Heart left ventricle (tissue), 16 donors: ENCODE results near the gene CS. TPM values are rescaled to one million over a fixed set of nuclear protein-coding genes. Genes with fewer than 3 reads are reported as not detected.
"Not testable (repeated sequence)": the region's sequence is repeated elsewhere in the genome, so short reads cannot be mapped to it uniquely, and the experiment has no call there.

Source experiments
- ATAC-seq, 4 donors: fragments of 200-7000 bp; cut with Tn5 transposase; one replicate each; pipeline ENCODE4 v1.9.1; 2020 to 2022; ENCODE audit warnings: moderate library complexity in 4 of 4, mild to moderate bottlenecking in 3 of 4, moderate number of reproducible peaks in 1 of 4
- DNase-seq, 5 donors: peaks; one replicate each; pipeline ENCODE4 v3.0.0-alpha.2; 2020
- H3K27ac ChIP-seq, 12 donors: fragments of 200-600 bp; sonication (generic) in 4 of 12; one replicate each; pipeline versions ENCODE4 v1.5.0 to v1.8.0; 2016 to 2022; ENCODE audit warnings: mild to moderate bottlenecking in 2 of 12
- H3K27me3 ChIP-seq, 9 donors: fragments of 200-600 bp; sonication (generic) in 2 of 9; one replicate each; pipeline versions ENCODE4 v1.5.1 to v1.8.0; 2016 to 2022; ENCODE audit warnings: mild to moderate bottlenecking in 3 of 9
- H3K36me3 ChIP-seq, 9 donors: fragments of 200-600 bp; sonication (generic) in 2 of 9; one replicate each; pipeline versions ENCODE4 v1.5.0 to v1.8.0; 2018 to 2022; ENCODE audit warnings: mild to moderate bottlenecking in 2 of 9
- H3K4me1 ChIP-seq, 12 donors: fragments of 200-600 bp; sonication (generic) in 4 of 12; one replicate each; pipeline versions ENCODE4 v1.5.0 to v1.8.0; 2016 to 2022; ENCODE audit warnings: mild to moderate bottlenecking in 3 of 12
- H3K4me3 ChIP-seq, 12 donors: fragments of 200-600 bp; sonication (generic) in 4 of 12; one replicate each; pipeline versions ENCODE4 v1.5.0 to v1.8.0; 2017 to 2022; ENCODE audit warnings: mild to moderate bottlenecking in 9 of 12, moderate library complexity in 4 of 12
- H3K9me3 ChIP-seq, 12 donors: fragments of 200-600 bp; sonication (generic) in 4 of 12; one replicate each; pipeline versions ENCODE4 v1.5.0 to v1.8.0; 2016 to 2022; ENCODE audit warnings: mild to moderate bottlenecking in 1 of 12
- CTCF ChIP-seq, 12 donors: fragments of 200-600 bp; sonication (generic) in 4 of 12; IDR thresholded peaks; one replicate each; pipeline versions ENCODE4 v1.5.0 to v1.8.0; 2018 to 2022; ENCODE audit warnings: antibody characterized with exemption in 12 of 12, mild to moderate bottlenecking in 5 of 12
- POLR2A ChIP-seq, 2 donors: fragments of 450-650 bp; IDR thresholded peaks; one replicate each; pipeline ENCODE4 v1.6.1; 2017; ENCODE audit warnings: antibody characterized with exemption in 2 of 2, mild to moderate bottlenecking in 2 of 2, moderate library complexity in 2 of 2
- WGBS, 4 donors: extraction: QIAGEN DNeasy Blood & Tissue Kit in 2 of 4; methylation state at CpG; one replicate each; pipeline versions ENCODE4 v1.1.5 to v1.1.7; 2013 to 2018; 5-methylcytosine and 5-hydroxymethylcytosine counted together
- intact Hi-C, 10 donors: fragments of 100-400 bp; cut with DNase I; formaldehyde crosslinking; loops; one replicate each; pipeline versions ENCODE4 v1.11.1 to v1.14.2; 2022
- polyA plus RNA-seq, 2 donors: library from polyadenylated mRNA; stranded (reverse); fragments of 200-250 nt; gene quantifications; one replicate each; pipeline ENCODE4 v1.2.3, GENCODE V29; 2013
- total RNA-seq, 9 donors: library from RNA; depleted of rRNA in 2 of 9; stranded (reverse); fragments of >200 nt in 2 of 9; fragmentation: NEBNext Ultra II Directional in 3 of 9; extraction: Animal tissue kit (Norgen Biotek cat#: 25700) in 3 of 9; gene quantifications; one replicate each; pipeline versions ENCODE4 v1.1.0 to v1.2.4, GENCODE V29; 2016 to 2023
- donor health status: ischemic (EF 13 %, LVEDD 7.1; RV severe dilation, severe dysfunction).
- donor health status: healthy with polysubstance abuse.
- donor health status: DM: no; HTN: yes; CAD: no.
- donor health status: DM: no; HTN: no; CAD: no.
- donor health status: ischemic (EF 25% LVEDD 6.9; RV normal size, moderate dysfunction).
- donor health status: ischemic (EF 25% LVEDD 5.7; RV mildly dilated, moderate dysfunction).
- donor health status: healthy.
- donor health status: DM: yes; HTN: yes; CAD: no.
- donor health status: ischemic (EF 35%, LVEDD 5.7; RV mildly dilated, moderate dysfunction).
- donor health status: nonischemic (EF 11% LVEDD 7.7; RV severe dilation, severe dysfunction).
- donor health status: DM: yes; HTN: yes; CAD: no.
- donor health status: PGD.
- donor health status: ischemic (EF 29% LVEDD 5.4; RV normal size, mild dysfunction).
- donor health status: nonischemic (EF 23%, LVEDD 6.1; RV moderate dilation, normal function).

CS gene
- total and polyA plus RNA-seq, 11 donors: 165 to 866 (median 572) TPM

GRCh38 chr12:56336361-56337167 is 36.4 kb upstream of the CS start:
- DNase-seq: no peak
- no peak for ATAC-seq
- intact Hi-C loops: loop anchor here in 5 of 10 donors (10.0 kb wide), 1 partner anchor 128 kb away; the partner anchor contains the start of gene SPRYD4 (in 5 of the 5)

GRCh38 chr12:56335527-56335926 is 35.4 kb upstream of the CS start:
- intact Hi-C loops: loop anchor here in 5 of 10 donors (10.0 kb wide), 1 partner anchor 129 kb away; the partner anchor contains the start of gene SPRYD4 (in 5 of the 5)
- ATAC-seq: not testable (repeated sequence)

More at GRCh38 chr12:56336361-56337167, 36.4 kb upstream of the CS start:
- Histone ChIP-seq H3K27me3 (no peaks in the 10 kb centered on the region), H3K27ac (peak overlapping the region in 1 of 12 donors; percentile 71), H3K9me3 (no peaks in the 10 kb centered on the region), H3K4me3 (no peak overlapping the region), H3K4me1 (peaks cover 0 to 45% (median 13%) of the 10 kb centered on the region in 12 donors), H3K36me3 (peaks cover 0 to 7% (median 1%) of the 10 kb centered on the region in 9 donors)
- WGBS, 4 donors: 81 to 89% (median 85%) methylated on average over 9 of the region's 9 CpGs
- no peak for TF ChIP-seq POLR2A (IDR thresholded peaks at IDR 0.05)
- TF ChIP-seq CTCF (IDR thresholded peaks at IDR 0.05): no peak

GRCh38 chr12:56334490-56334793 is 34.3 kb upstream of the CS start:
- no peak for DNase-seq
- 7 to 13% (median 10%) methylated on average over 6 of the region's 6 CpGs for WGBS, 4 donors
- ATAC-seq: no peak
- intact Hi-C loops: loop anchor here in 6 of 10 donors (5.0 to 10.0 kb wide), 2 partner anchors 113 to 130 kb away; partner anchors contain the start of genes SPRYD4 (in 5 of the 6) and TIMELESS (in 1 of the 6)
- Histone ChIP-seq H3K4me1 (peaks cover 0 to 44% (median 13%) of the 10 kb centered on the region in 12 donors), H3K27me3 (no peaks in the 10 kb centered on the region), H3K4me3 (peak overlapping the region; percentile 32 to 93 (median 68)), H3K27ac (peak overlapping the region; percentile 88 to 100 (median 95)), H3K36me3 (peaks cover 0 to 6% (median 2%) of the 10 kb centered on the region in 9 donors), H3K9me3 (no peaks in the 10 kb centered on the region)
- peak in 1 of 12 donors; percentile 2 for TF ChIP-seq CTCF (IDR thresholded peaks at IDR 0.05)
- TF ChIP-seq POLR2A (IDR thresholded peaks at IDR 0.05): no peak

More at GRCh38 chr12:56335527-56335926, 35.4 kb upstream of the CS start:
- H3K4me3 ChIP-seq, H3K36me3 ChIP-seq, H3K9me3 ChIP-seq, H3K27me3 ChIP-seq, DNase-seq, H3K27ac ChIP-seq: not testable (repeated sequence)
- WGBS, 4 donors: 92 to 97% (median 96%) methylated on average over 8 of the region's 8 CpGs
- H3K4me1 ChIP-seq: peaks cover 0 to 45% (median 13%) of the 10 kb centered on the region in 12 donors

GRCh38 chr12:56333679-56334489 is 33.8 kb upstream of the CS start, which contains the start of gene PAN2:
Gene PAN2 (minus strand): TSS chr12:56334000. CDS start chr12:56333094, 906 bp downstream.
- Histone ChIP-seq H3K9me3 (no peaks in the 10 kb centered on the region), H3K4me1 (peaks cover 0 to 39% (median 13%) of the 10 kb centered on the region in 12 donors), H3K27me3 (no peaks in the 10 kb centered on the region), H3K4me3 (peak within 1 kb of the TSS; percentile 32 to 93 (median 68)), H3K27ac (peak within 1 kb of the TSS; percentile 88 to 100 (median 95)), H3K36me3 (peaks cover 0 to 7% (median 3%) of the 10 kb centered on the region in 9 donors)
- DNase-seq: peak; percentile 96 to 98 (median 97)
- TF ChIP-seq POLR2A (IDR thresholded peaks at IDR 0.05) (peak; percentile 40 to 80), CTCF (IDR thresholded peaks at IDR 0.05) (peak in 11 of 12 donors; percentile 24 to 66 (median 50))
- whole genome bisulfite sequencing, 4 donors: 0% methylated on average over 42 to 45 of the region's 45 CpGs
- intact Hi-C loops: loop anchor here in 6 of 10 donors (5.0 to 10.0 kb wide), 2 partner anchors 113 to 131 kb away; partner anchors contain the start of genes SPRYD4 (in 5 of the 6) and TIMELESS (in 1 of the 6)
- peak; percentile 98 to 100 (median 99) for ATAC-seq
